ENCODE results near the gene KIF3B.
"Not testable (repeated sequence)": the region's sequence is repeated elsewhere in the genome, so short reads cannot be mapped to it uniquely, and the experiment has no call there.

The KIF3B gene

DNA sequence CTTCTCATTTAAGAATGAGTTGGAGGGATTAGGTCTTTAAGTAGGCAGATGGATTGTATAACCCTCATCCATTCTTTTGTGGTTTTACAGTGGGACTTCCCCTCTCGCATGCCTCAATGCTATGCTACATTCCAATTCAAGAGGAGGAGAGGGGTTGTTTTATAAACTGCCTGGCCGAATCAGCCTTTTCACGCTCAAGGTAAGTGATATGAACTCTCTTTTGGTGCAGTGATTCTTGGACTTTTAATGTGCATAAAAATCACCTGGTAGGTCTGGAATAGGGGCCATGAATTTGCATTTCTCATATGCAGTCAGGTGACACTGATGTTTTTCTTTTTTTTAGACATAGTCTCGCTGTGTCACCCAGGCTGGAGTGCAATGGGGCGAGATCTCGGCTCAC is 91.5 kb downstream of the KIF3B start:
- no peak overlapping the region for H3K4me3 ChIP-seq (replicated peaks; ENCODE audit: low read depth, low read length)
- DNase-seq (ENCODE audit: low read depth): peak; percentile 45
- TF ChIP-seq, protein P1, sequence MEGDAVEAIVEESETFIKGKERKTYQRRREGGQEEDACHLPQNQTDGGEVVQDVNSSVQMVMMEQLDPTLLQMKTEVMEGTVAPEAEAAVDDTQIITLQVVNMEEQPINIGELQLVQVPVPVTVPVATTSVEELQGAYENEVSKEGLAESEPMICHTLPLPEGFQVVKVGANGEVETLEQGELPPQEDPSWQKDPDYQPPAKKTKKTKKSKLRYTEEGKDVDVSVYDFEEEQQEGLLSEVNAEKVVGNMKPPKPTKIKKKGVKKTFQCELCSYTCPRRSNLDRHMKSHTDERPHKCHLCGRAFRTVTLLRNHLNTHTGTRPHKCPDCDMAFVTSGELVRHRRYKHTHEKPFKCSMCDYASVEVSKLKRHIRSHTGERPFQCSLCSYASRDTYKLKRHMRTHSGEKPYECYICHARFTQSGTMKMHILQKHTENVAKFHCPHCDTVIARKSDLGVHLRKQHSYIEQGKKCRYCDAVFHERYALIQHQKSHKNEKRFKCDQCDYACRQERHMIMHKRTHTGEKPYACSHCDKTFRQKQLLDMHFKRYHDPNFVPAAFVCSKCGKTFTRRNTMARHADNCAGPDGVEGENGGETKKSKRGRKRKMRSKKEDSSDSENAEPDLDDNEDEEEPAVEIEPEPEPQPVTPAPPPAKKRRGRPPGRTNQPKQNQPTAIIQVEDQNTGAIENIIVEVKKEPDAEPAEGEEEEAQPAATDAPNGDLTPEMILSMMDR (IDR thresholded peaks at IDR 0.05; ENCODE audit: low read length, missing control alignments): no peak

DNA sequence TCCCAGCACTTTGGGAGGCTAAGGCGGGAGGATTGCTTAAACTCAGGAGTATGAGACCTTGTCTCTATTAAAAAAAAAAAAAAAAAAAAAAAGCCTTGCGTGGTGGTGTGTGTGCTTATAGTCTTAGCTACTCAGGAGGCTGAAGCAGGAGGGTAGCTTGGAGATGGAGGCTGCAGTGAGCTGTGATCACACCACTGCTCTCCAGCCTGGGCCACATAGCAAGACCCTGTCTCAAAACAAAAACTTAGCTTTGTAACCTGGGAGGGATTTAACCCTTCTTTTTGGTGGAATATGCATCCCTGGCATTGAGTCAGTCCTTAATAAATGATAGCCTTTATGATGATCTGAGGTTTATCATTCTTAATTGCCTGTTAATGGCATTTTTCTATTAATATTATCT is 93.4 kb downstream of the KIF3B start:
- DNase-seq (ENCODE audit: low read depth): no peak
- TF ChIP-seq, protein P1 (IDR thresholded peaks at IDR 0.05; ENCODE audit: low read length, missing control alignments): no peak
- H3K4me3 ChIP-seq (replicated peaks; ENCODE audit: low read depth, low read length): no peak overlapping the region

DNA sequence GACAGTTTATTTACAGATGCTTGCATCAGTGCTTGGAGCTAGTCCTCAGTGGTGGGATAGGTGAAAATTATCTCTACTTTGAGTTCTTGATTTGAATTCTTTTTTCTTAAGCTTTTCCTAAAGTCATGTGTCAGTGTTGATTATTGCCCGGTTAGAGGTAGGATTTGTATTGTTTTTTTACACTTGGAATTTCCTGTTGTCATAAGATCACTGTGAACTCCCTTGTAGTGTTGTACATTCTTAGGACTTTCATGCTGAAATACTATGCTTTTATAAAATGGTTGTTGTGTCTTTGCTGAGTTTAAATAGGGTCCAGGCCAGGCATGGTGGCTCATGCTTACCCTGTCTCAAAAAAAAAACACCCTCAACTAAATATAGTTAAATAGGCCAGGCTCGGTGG is 101.0 kb downstream of the KIF3B start:
- H3K4me3 ChIP-seq (replicated peaks; ENCODE audit: low read depth, low read length): no peak overlapping the region
- TF ChIP-seq, protein P1 (IDR thresholded peaks at IDR 0.05; ENCODE audit: low read length, missing control alignments): no peak
- peak; percentile 42 for DNase-seq (ENCODE audit: low read depth)

DNA sequence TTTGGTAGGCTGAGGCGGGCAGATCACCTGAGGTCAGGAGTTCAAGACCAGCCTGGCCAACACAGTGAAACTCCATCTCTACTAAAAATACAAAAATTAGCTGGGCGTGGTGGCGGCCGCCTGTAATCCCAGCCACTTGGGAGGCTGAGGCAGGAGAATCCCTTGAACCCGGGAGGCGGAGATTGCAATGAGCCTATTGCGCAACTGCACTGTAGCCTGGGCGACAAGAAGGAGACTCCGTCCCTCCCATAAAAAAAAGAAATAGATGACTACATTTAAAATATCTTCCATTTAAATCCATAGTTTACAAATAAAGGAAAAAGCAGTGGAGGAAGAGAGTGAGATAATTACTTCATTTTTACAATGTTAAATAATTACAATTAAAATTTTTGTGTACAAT is 102.6 kb downstream of the KIF3B start:
- not testable (repeated sequence) for DNase-seq (ENCODE audit: low read depth); H3K4me3 ChIP-seq (replicated peaks; ENCODE audit: low read depth, low read length)

DNA sequence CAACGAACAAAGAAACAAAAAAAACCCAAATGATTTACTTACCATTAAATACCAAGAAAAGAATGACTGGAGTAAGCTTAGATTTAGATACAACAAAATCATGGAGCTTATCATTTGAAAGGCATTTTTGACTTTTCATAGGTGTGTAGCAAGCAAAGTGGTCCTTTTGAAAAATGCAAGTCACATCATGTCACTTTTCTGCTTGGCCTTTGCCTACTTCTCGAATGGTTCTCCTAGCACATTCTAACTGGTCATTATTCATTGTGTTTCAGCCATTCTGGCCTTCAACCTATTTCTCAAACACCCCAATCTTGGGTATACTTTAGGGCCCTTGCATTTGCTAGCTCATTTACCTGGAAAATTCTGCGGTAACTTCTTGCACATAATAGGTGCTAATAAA is 103.3 kb downstream of the KIF3B start:
- H3K4me3 ChIP-seq (replicated peaks; ENCODE audit: low read depth, low read length): no peak overlapping the region
- TF ChIP-seq, protein P1 (IDR thresholded peaks at IDR 0.05; ENCODE audit: low read length, missing control alignments): no peak
- no peak for DNase-seq (ENCODE audit: low read depth)

DNA sequence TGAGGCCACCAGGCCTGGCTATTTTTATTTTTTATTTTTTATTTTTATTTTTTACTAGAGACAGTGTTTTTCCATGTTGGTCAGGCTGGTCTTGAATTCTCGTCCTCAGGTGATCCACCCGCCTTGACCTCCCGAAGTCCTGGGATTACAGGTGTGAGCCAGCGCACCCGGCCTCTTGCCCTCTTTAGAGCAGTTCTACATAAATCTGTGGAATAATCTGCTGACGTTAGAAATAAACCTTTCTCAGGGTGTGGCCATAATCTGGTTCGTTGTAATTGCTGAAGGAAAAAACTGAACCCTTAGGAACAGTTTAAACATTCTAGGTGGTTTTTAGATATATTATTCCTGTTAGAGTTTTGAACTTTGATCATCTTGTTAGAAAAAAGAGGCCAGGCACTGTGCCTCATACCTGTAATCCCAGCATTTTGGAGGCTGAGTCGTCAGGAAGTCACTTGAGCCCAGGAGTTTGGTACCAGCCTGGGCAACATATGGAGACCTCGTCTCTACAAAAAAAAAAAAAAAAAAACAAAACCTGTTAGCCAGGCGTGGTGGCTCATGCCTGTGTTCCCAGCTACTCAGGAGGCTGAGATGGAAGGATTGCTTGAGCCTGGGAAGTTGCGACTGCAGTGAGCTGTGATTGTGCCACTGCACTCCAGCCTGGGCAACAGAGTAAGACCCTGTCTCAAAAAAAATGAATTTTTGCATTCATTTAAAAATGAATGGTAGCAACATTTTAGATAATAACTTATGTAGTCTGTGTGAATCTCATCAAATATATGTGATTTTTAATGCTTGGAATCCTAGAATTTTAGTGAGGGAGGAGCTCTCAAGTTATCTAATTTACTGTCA is 104.9 kb downstream of the KIF3B start:
- DNase-seq (ENCODE audit: low read depth): no peak
- TF ChIP-seq, protein P1 (IDR thresholded peaks at IDR 0.05; ENCODE audit: low read length, missing control alignments): no peak
- no peak overlapping the region for H3K4me3 ChIP-seq (replicated peaks; ENCODE audit: low read depth, low read length)

DNA sequence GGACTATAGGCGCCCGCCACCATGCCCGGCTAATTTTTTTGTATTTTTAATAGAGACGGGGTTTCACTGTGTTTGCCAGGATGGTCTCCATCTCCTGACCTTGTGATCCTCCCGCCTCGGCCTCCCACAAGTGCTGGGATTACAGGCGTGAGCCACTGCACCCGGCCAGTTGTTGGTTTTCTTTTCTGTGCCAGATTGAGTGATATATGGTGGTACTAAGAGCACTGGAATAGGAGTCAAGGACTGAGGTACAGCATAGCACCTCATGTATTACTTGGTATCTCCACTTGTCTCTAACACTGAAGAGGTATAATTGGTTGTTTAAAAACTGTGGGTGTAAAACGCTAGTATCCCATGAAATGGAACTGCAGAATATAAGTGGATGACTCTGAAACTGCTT is 106.0 kb downstream of the KIF3B start:
- H3K4me3 ChIP-seq (replicated peaks; ENCODE audit: low read depth, low read length); DNase-seq (ENCODE audit: low read depth): not testable (repeated sequence)
